ENCODE results near the gene CHMP4B.

CHMP4B gene

GRCh38 chr20:33787253-33787891 is 23.8 kb upstream of the CHMP4B start:
- DNase-seq (ENCODE audit: low read depth, low spot score): no peak
- H3K4me3 ChIP-seq (ENCODE audit: low read depth, low read length): no peak overlapping the region
- TF ChIP-seq CTCF (IDR thresholded peaks at IDR 0.05; ENCODE audit: low read depth, low read length): no peak
- in situ Hi-C loops (cut with HindIII; ENCODE audit: low sequenced_read_pairs): no loop called here

- in situ Hi-C loops (cut with HindIII; ENCODE audit: low sequenced_read_pairs): no loop called here
- no peak overlapping the region for H3K4me3 ChIP-seq (ENCODE audit: low read depth, low read length)
- DNase-seq (ENCODE audit: low read depth, low spot score): no peak
- no peak for TF ChIP-seq CTCF (IDR thresholded peaks at IDR 0.05; ENCODE audit: low read depth, low read length)
Observed at GRCh38 chr20:33788351-33789049, 22.6 kb upstream of the CHMP4B start.

- no peak overlapping the region for H3K4me3 ChIP-seq (ENCODE audit: low read depth, low read length)
- no peak for TF ChIP-seq CTCF (IDR thresholded peaks at IDR 0.05; ENCODE audit: low read depth, low read length)
- in situ Hi-C loops (cut with HindIII; ENCODE audit: low sequenced_read_pairs): no loop called here
- peak; percentile 92 for DNase-seq (ENCODE audit: low read depth, low spot score)
Observed at GRCh38 chr20:33789109-33789857, 21.9 kb upstream of the CHMP4B start.

- no peak for TF ChIP-seq CTCF (IDR thresholded peaks at IDR 0.05; ENCODE audit: low read depth, low read length)
- DNase-seq (ENCODE audit: low read depth, low spot score): no peak
- no peak overlapping the region for H3K4me3 ChIP-seq (ENCODE audit: low read depth, low read length)
- in situ Hi-C loops (cut with HindIII; ENCODE audit: low sequenced_read_pairs): no loop called here
Observed at GRCh38 chr20:33789858-33790182, 21.3 kb upstream of the CHMP4B start.

GRCh38 chr20:33790566-33790965 is 20.6 kb upstream of the CHMP4B start:
- no peak overlapping the region for H3K4me3 ChIP-seq (ENCODE audit: low read depth, low read length)
- DNase-seq (ENCODE audit: low read depth, low spot score): no peak
- in situ Hi-C loops (cut with HindIII; ENCODE audit: low sequenced_read_pairs): no loop called here
- no peak for TF ChIP-seq CTCF (IDR thresholded peaks at IDR 0.05; ENCODE audit: low read depth, low read length)

- DNase-seq (ENCODE audit: low read depth, low spot score): no peak
- TF ChIP-seq CTCF (IDR thresholded peaks at IDR 0.05; ENCODE audit: low read depth, low read length): no peak
- no peak overlapping the region for H3K4me3 ChIP-seq (ENCODE audit: low read depth, low read length)
- in situ Hi-C loops (cut with HindIII; ENCODE audit: low sequenced_read_pairs): no loop called here
Observed at GRCh38 chr20:33791021-33791420, 20.1 kb upstream of the CHMP4B start.

Measured in astrocyte of the spinal cord (primary cell).